A549 (cell line): ENCODE data around the gene CACNA1E.

ENCODE experiments used
- CBX2 ChIP-seq: fragments of 200-600 bp; sonication (generic); IDR thresholded peaks from 2 replicates; pipeline ENCODE4 v1.6.1; 2016; ENCODE audit warnings: low read depth, mild to moderate bottlenecking, borderline replicate concordance
- FOXS1 ChIP-seq: fragments of 250-450 bp; sonication (Bioruptor Pico); IDR thresholded peaks from 2 replicates; pipeline ENCODE4 v1.5.0; 2020; ENCODE audit warnings: mild to moderate bottlenecking, moderate library complexity
- HOXB13 ChIP-seq: fragments of 250-450 bp; sonication (Bioruptor Pico); IDR thresholded peaks from 2 replicates; pipeline ENCODE4 v1.5.0; 2020; ENCODE audit warnings: low read depth, mild to moderate bottlenecking, moderate library complexity
- JUNB ChIP-seq: fragments of >200 bp; sonication (Bioruptor Twin); formaldehyde crosslinking; IDR thresholded peaks from 2 replicates; pipeline ENCODE4 v1.6.1; 2016
- MAFK ChIP-seq: fragments of 450-650 bp; IDR thresholded peaks from 2 replicates; pipeline ENCODE4 v1.6.1; 2014; ENCODE audit not compliant: partially characterized antibody
- MAX ChIP-seq: IDR thresholded peaks from 2 replicates; pipeline ENCODE4 v1.6.1; 2012
- PHF8 ChIP-seq: fragments of 200-600 bp; sonication (generic); IDR thresholded peaks from 2 replicates; pipeline ENCODE4 v1.6.1; 2016; ENCODE audit warnings: low read depth, mild to moderate bottlenecking, antibody characterized with exemption, moderate library complexity, borderline replicate concordance
- POLR2A ChIP-seq: IDR thresholded peaks from 2 replicates; pipeline ENCODE4 v1.6.1; 2012; ENCODE audit warnings: mild to moderate bottlenecking, low read length
- REST ChIP-seq: fragments of 200-600 bp; sonication (generic); IDR thresholded peaks from 2 replicates; pipeline ENCODE4 v1.6.1; 2016; ENCODE audit warnings: antibody characterized with exemption, mild to moderate bottlenecking, moderate library complexity
- TF ChIP-seq, protein P1 (sequence below): fragments of >200 bp; sonication (Bioruptor Twin); formaldehyde crosslinking; IDR thresholded peaks from 3 replicates; pipeline ENCODE4 v1.5.1; 2016
- TF ChIP-seq, protein P2 (sequence below): IDR thresholded peaks from 2 replicates; pipeline ENCODE4 v1.6.1; 2012

DNA sequence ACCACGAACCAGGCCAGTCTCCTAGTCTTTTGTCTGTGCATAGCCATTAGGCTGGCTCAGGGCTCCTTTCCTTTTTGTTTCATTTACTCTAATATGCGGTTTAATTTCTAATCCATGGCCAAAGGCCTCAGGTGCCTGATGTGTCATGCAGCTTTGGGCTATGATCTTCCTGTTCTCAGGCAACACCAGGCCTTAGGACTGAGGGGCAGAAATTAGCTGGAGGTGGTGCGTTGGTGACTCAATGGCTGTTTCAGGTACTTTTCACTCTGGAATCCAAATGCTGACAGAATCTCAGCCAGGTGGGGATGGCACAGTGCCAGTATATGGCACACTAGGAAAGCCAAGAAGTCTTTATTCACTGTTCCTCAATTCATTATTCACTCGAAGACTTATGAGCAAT, 105.3 kb downstream of the CACNA1E start:
- TF ChIP-seq, protein P1, sequence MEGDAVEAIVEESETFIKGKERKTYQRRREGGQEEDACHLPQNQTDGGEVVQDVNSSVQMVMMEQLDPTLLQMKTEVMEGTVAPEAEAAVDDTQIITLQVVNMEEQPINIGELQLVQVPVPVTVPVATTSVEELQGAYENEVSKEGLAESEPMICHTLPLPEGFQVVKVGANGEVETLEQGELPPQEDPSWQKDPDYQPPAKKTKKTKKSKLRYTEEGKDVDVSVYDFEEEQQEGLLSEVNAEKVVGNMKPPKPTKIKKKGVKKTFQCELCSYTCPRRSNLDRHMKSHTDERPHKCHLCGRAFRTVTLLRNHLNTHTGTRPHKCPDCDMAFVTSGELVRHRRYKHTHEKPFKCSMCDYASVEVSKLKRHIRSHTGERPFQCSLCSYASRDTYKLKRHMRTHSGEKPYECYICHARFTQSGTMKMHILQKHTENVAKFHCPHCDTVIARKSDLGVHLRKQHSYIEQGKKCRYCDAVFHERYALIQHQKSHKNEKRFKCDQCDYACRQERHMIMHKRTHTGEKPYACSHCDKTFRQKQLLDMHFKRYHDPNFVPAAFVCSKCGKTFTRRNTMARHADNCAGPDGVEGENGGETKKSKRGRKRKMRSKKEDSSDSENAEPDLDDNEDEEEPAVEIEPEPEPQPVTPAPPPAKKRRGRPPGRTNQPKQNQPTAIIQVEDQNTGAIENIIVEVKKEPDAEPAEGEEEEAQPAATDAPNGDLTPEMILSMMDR = no peak
- no peak for TF ChIP-seq POLR2A
- TF ChIP-seq, protein P2, sequence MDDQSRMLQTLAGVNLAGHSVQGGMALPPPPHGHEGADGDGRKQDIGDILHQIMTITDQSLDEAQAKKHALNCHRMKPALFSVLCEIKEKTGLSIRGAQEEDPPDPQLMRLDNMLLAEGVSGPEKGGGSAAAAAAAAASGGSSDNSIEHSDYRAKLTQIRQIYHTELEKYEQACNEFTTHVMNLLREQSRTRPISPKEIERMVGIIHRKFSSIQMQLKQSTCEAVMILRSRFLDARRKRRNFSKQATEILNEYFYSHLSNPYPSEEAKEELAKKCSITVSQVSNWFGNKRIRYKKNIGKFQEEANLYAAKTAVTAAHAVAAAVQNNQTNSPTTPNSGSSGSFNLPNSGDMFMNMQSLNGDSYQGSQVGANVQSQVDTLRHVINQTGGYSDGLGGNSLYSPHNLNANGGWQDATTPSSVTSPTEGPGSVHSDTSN = no peak
- no peak for TF ChIP-seq HOXB13 (CRISPR knock-in tag)
- TF ChIP-seq PHF8 = no peak
- TF ChIP-seq REST = no peak
- TF ChIP-seq JUNB = no peak
- TF ChIP-seq FOXS1 (CRISPR knock-in tag) = no peak
- TF ChIP-seq MAX = no peak
- no peak for TF ChIP-seq CBX2
- no peak for TF ChIP-seq MAFK
